ENCODE data around the gene CADPS2. TPM values are rescaled to one million over a fixed set of nuclear protein-coding genes. Genes with fewer than 3 reads are reported as not detected.
A peak's percentile ranks its signal among the peaks of the same experiment; 100 is the strongest.

The CADPS2 gene
- total RNA-seq, 4 donors from 2014 or later: 27.3 to 154 (median 114) TPM

- Histone ChIP-seq H3K27ac (replicated peaks in 1 of 4) (no peak overlapping the region), H3K36me3 (no peaks in the 10 kb centered on the region), H3K27me3 (peaks cover 9 to 100% (median 83%) of the 10 kb centered on the region in 4 donors), H3K9me3 (no peaks in the 10 kb centered on the region), H3K4me3 (no peak overlapping the region), H3K4me1 (peaks cover 38 to 65% (median 53%) of the 10 kb centered on the region in 4 donors)
- DNase-seq (ENCODE audit: extremely low spot score): no peak
- intact Hi-C loops (cut with DNase I): no loop called here
- no peak for TF ChIP-seq POLR2A (IDR thresholded peaks at IDR 0.05; ENCODE audit: low read depth)
- 11% methylated on average over 18 of the region's 35 CpGs for WGBS
Observed at GRCh38 chr7:122301858-122302760, 584.2 kb downstream of the CADPS2 start.

DNA sequence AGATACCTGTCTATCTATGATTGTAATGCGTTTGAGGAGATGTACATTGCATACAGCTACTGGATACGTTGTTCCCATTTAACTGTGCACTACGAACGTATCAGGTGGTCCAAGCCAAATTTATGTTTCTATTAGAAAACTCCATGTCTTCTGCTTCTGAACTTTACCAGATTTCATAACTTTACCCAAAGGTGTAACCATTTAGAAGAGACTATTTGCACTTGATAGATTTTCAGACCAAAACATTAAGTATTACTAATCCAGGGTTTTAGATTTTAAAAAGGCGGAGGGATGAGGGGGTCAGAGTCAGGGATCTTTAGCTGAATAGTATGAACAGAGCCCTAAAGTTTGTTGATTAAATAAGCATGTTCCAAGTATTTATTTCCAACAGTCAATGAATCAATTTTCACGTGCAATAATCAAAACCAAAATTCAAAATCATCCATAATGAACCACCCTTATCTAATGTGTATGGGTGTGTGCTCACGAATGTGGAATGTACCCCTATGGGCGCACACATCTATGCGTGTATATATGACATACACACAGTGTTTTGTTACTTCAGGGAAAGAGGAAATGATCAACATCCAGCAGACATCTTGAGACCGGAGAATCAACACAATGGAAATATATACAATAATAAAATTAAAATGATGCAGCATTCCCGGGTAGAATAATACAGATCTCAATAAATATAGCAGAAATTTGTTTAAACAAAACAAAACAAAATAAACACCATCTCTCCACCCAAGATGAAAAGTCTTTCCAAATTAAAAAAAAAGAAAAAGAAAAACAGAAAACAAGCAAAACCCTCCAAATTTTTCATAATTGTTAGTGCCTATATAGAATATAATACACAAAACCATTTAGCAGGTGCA is 585.1 kb downstream of the CADPS2 start:
- 22% methylated on average over 11 of the region's 11 CpGs for WGBS
- no peak for TF ChIP-seq CTCF (IDR thresholded peaks at IDR 0.05)
- no peak for TF ChIP-seq EP300 (IDR thresholded peaks at IDR 0.05)
- TF ChIP-seq POLR2A (IDR thresholded peaks at IDR 0.05; ENCODE audit: low read depth): no peak
- TF ChIP-seq POLR2AphosphoS5 (IDR thresholded peaks at IDR 0.05): no peak
- no peak overlapping the region for H3K27ac ChIP-seq (replicated peaks in 1 of 4)

GRCh38 chr7:122300211-122300932 is 585.9 kb downstream of the CADPS2 start:
- Histone ChIP-seq H3K9me3 (no peaks in the 10 kb centered on the region), H3K4me1 (peaks cover 27 to 48% (median 35%) of the 10 kb centered on the region in 4 donors), H3K27ac (replicated peaks in 1 of 4) (no peak overlapping the region), H3K27me3 (peaks cover 9 to 92% (median 70%) of the 10 kb centered on the region in 4 donors), H3K36me3 (no peaks in the 10 kb centered on the region), H3K4me3 (peak overlapping the region; percentile 11 to 33 (median 30))
- TF ChIP-seq EP300 (IDR thresholded peaks at IDR 0.05): no peak
- TF ChIP-seq POLR2AphosphoS5 (IDR thresholded peaks at IDR 0.05): no peak
- TF ChIP-seq POLR2A (IDR thresholded peaks at IDR 0.05; ENCODE audit: low read depth): no peak
- no peak for TF ChIP-seq CTCF (IDR thresholded peaks at IDR 0.05)
- no peak for DNase-seq (ENCODE audit: extremely low spot score)
- intact Hi-C loops (cut with DNase I): no loop called here
- WGBS: 8% methylated on average over 40 of the region's 43 CpGs

More for the DNA sequence above, 585.1 kb downstream of the CADPS2 start:
- Histone ChIP-seq H3K4me1 (peaks cover 35 to 56% (median 44%) of the 10 kb centered on the region in 4 donors), H3K9me3 (no peaks in the 10 kb centered on the region), H3K27me3 (peaks cover 9 to 97% (median 76%) of the 10 kb centered on the region in 4 donors), H3K36me3 (no peaks in the 10 kb centered on the region), H3K4me3 (no peak overlapping the region)
- no peak for DNase-seq (ENCODE audit: extremely low spot score)
- intact Hi-C loops (cut with DNase I): no loop called here

DNA sequence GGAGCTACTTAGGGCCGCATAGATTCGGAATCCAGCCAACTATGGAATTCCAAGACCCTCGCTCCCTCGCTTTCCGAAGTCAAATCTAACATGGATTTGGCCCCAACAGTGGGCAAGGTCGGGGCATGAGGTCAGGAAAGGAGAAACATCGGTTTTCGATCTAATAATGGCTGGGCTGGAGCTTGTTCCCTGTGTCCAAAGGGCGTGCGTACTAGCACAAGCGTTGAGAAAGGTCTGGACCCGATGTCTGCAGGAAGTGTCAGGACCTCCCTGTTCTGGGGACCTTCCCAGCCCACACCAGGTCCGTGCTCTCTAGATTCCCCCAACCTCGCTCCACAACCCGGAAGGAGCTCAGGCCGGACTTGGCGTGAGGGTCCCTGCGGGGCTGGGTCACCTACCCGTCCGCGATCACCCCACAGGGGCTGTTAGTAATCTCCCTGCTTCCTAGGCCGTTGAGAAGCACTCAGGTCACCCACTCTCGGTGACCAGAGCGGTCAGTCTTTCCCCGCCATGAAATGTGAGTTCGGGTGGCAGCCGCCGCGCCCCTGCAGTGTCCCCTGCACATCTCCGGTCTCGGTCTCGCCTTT is 586.5 kb downstream of the CADPS2 start:
- 8% methylated on average over 16 of the region's 32 CpGs for WGBS
- no peak for TF ChIP-seq EP300 (IDR thresholded peaks at IDR 0.05)
- TF ChIP-seq POLR2AphosphoS5 (IDR thresholded peaks at IDR 0.05): no peak
- no peak for TF ChIP-seq POLR2A (IDR thresholded peaks at IDR 0.05; ENCODE audit: low read depth)
- no peak for TF ChIP-seq CTCF (IDR thresholded peaks at IDR 0.05)
- no peaks in the 10 kb centered on the region for H3K9me3 ChIP-seq
- H3K4me1 ChIP-seq: peaks cover 21 to 42% (median 29%) of the 10 kb centered on the region in 4 donors
- no peak overlapping the region for H3K27ac ChIP-seq (replicated peaks in 1 of 4)
- DNase-seq (ENCODE audit: extremely low spot score): no peak
- H3K4me3 ChIP-seq: peak overlapping the region; percentile 11 to 33 (median 30)
- H3K27me3 ChIP-seq: peaks cover 9 to 91% (median 65%) of the 10 kb centered on the region in 4 donors
- H3K36me3 ChIP-seq: no peaks in the 10 kb centered on the region
- intact Hi-C loops (cut with DNase I): no loop called here
